NCI-H187 (cell line): Measurements from ENCODE around the gene SNAPC4.

ENCODE experiments used
- DNase-seq, 2 experiments: peaks; one replicate each; lab custom pipeline; 2025; lab: John Stamatoyannopoulos, UW

Gene SNAPC4

GRCh38 chr9:136370687-136371532, 29.1 kb downstream of the SNAPC4 start:
- no peak for DNase-seq

DNA sequence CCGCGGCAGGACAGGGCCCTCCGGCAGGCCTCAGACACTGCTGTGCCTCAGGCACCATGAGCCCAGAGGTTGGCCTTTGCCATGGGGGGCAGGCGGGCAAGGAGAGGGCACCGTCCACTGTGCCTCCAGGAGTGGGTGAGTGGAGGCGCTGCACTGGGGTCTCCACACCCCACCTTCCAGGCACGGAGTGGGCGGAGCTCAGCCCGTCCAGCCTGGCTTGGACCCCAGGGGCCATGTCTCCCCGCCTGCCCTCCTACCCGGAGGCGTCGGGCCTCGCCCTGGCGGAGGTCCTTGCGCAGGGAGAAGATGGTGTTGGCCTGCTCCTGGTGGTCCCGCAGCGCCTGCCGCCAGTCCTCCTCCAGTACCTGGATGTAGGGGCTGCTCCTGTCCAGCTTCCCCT, 29.9 kb downstream of the SNAPC4 start:
- no peak for DNase-seq

- no peak for DNase-seq
Observed at GRCh38 chr9:136368190-136368589, 31.8 kb downstream of the SNAPC4 start.

- DNase-seq: no peak
Observed at GRCh38 chr9:136367296-136368145, 32.4 kb downstream of the SNAPC4 start.

DNA sequence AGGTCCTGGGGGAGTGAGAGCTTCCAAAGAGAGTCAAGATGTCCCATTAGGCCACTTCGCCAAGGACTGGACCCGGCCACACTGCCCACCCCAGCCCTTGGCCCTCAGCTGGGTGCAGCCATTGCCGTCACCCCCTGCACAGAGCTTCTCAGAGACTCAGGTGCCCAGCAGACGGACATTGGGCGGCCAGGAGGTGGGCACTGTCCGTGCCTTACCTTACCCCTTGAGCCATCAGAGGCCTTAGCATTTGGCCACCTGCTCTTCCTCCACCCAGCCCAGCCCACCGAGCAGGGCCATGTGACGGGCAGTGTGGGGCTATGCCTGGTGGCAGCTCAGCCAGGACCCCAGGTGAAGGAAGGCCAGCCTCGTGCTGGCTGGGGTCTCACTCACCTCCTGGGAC, 33.1 kb downstream of the SNAPC4 start:
- DNase-seq: no peak

DNA sequence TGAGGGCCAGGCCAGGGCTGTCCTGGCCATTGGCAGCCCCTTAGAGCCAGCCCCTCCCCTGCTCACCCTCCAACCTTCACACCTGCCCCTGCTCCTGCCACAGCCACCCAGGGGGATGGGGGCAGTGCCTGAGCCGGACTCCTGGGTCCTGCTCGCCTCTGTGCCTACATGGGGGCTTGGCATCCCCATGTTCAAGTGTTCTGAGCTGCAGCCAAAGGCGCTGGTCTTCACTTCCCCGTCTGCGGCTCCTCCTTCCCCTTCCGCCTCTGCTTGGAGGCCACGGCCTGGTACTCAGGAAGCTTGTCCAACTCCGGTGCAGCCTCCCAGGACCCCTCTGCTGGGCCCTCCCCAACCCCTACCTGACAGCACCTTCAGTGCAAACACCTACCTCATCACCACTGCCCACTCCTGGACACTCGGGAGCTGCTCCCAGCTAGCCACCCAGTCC, 34.2 kb downstream of the SNAPC4 start:
- no peak for DNase-seq

DNA sequence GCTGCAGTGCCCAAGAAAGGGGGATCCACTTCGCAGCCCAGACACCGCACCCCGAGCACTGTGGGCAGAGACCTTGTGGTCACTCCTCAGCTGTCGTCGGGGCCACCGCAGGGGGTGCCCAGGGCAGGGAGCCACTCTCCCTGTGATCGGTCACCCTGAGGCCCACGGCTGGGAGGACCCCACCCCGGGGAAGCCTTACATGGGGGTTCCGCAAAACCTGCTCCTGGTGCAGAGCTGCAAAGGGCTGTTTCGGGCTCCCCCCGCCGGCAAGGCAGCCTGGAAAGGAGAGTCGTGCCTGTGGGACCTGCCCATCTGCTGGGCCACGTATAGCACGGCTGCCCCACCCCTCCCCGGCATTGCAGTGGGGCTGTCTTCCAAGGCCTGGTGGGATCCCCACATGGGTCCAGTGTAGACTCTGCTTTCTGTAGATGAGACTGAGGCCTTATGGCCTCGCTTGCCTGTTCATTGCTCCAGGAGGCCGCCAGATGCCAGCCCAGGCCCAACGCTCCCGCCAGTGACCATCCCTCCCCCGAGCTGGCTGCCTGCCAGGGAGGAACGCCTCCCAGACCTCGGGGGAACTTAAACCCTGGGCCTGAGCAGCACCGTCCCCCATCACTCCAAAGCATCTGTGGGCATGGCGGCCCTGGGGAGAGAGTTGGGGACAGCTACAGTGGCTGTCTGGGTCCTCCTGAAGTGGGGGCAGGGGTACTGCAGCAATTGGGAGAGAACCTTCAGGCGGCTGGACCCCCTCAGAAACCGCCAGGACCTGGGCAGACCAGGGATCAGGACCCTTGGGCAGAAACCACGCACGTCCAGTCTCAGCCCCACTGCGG, 34.8 kb downstream of the SNAPC4 start:
- DNase-seq: no peak

DNA sequence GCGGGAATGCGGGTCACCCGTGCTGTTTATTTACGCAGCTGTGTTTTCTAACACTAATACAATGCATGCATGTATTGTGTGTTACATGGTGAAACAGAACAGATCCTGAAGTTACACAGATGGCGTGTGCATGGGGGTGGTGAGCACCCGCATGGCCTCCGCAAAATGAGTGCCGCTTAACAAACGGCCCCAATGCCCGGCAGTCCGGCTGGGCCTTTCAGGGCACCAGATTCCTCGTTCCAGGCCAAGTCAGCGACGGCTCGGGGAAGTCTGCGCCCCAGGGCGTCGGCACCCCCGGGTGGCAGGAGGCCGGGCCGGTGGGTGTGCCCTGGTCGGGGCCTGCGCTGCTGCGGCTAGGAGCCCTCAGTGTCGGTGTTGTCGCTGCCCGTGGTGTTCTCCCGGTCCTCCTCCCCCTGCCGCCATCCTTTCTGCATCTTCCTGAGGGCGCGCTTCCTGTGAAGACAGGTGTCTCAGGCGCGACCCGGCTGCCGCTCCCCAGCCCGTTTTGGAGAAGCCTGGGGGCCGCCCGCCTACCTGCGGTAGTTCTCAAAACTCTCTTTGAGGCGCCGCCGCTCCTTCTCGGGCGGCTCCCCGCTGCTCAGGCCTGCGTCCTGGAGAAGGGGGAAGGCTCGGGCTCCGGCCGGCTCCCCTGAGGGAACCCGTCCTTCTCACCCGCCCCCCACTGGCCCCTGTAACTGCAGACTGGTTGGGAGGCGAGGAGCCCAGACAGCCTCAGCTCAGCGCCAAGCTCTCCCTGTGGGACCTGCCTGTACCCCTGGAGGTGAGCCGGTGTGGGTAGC, 35.8 kb downstream of the SNAPC4 start:
- DNase-seq: no peak

GRCh38 chr9:136363106-136363948, 36.6 kb downstream of the SNAPC4 start, which contains the start of gene DNLZ:
Gene DNLZ (minus strand): TSS chr9:136363744. CDS start chr9:136363714, 30 bp downstream.
- DNase-seq: peak; percentile 35 to 78

DNA sequence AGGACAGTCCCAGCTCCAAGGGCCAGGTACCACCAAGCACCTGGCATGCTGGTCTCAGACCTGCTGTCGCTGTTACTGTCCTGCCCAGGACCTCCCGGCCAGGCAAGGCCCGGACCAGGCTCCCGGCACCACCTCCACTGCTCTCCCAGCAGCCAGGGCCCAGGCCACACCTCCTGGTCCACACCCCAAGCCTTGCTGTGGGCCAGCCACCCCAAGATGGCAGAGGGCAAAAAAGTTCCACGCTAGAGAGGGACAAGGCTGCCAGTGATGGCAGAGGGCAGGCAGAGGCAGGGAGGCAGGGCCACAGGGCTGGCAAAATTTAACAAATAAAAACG, 37.6 kb downstream of the SNAPC4 start:
- no peak for DNase-seq

DNA sequence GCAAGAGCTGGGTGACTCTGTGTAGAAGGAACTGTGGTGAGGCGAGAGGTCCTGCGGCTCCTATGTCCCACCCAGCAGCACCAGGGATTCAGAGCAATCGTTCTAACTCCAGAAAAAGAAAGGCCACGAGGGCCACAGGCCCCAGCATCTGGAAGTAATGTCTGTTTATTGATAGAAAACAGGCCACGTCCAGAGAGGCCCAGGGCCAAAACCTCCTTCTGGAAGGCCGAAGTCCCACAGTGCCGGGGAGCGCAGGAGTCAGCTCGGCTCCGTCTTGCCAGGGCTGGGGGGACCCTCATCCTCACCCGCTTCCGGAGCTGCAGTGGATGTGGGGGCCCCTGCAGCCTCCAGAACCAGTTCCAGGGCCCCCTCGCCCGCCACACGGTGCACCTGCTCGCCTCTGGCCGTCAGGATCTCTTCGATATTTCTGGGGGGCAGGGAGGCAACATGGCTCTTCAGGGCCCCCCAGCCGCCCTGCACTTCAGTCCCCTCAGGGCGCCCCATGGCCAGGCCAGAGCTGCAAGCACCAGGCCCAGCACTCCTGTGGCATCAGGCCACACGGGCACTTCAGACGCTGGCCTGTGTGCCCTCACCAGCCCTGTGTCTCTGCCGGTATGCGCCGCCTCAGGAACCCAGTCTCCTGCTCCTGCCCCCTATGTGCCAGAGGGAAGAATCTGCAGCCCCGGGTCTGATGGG, 38.1 kb downstream of the SNAPC4 start:
- no peak for DNase-seq

DNA sequence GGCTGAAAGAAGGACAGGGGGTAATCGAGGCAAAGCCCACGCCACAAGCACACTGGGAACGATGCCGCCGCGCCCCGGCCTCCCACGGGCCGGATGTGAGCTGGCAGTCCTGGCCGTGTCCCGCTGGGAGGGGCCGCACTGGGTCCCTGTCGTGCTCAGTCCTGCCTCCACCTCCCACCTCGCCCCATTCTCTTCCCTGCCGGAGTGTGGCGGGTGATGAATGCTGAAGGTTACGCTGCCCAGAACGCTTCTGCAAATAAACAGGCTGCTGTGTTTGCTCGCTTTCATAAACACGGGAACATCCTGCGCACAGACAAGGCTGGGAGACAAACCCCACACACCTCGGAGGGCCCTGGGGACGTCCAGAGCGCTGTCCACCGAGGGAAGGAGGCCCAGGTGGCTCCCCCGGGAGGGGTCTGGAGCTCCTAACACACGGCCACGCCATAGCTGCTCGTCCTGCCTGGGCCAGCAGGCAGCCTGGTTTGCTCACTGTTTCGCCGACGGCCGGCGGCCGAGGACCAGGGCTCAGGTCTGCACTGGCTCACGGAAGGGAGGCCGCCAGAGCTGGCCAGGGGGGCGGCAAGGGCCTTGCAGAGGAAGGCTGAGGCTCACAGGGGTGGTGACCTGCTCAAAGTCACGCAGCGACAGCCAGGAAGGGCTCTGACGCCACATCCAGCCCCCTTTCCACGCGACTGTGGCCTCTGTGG, 38.8 kb downstream of the SNAPC4 start:
- no peak for DNase-seq

DNA sequence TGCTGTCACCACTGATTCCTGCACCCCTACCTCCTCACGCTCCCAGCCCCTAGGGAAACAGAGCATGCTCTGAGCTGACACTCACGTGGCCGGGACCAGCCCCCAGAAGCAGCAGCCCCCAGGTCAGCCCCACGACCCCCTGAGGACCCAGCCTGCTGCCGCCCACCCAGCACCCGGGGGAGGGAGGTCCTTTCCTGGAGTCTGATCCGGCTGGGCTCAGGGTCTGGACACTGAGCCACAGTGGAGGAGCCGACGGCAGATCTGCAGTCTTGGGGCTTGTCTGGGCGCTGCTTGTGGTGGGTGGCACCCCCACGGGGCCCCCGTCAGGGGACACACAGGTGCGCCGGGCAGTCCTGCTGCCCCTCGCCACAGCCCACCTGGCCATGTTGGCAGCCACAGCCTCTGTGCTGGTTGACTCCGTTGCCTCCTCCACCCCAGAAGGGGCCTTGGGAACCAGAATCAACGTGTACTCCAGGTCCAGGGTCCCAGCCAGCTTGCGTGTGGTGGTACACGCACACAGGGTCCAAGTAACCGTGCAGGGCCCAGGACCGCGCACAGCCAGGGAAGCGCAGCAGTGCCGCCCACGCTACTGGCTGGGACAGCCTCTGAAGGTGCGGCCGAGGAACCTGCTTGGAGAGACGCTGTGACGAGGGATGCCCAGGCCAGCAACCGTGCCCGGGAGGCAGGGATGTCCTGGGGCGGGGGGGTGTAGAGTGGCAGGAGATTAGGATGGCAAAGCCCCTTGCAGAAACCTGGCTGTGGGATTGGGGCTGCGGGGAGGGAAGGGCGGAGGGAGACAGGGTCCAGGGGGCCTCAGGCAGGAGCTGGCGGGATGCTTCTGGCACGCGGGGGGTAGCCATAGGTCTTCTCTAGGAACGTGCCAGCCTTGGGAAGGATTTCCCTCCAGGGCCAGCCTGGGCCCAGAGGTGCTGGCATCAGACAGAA, 39.9 kb downstream of the SNAPC4 start:
- DNase-seq: no peak

- no peak for DNase-seq
Observed at GRCh38 chr9:136358888-136359287, 41.1 kb downstream of the SNAPC4 start.

- no peak for DNase-seq
Observed at GRCh38 chr9:136358016-136358415, 42.0 kb downstream of the SNAPC4 start.

DNA sequence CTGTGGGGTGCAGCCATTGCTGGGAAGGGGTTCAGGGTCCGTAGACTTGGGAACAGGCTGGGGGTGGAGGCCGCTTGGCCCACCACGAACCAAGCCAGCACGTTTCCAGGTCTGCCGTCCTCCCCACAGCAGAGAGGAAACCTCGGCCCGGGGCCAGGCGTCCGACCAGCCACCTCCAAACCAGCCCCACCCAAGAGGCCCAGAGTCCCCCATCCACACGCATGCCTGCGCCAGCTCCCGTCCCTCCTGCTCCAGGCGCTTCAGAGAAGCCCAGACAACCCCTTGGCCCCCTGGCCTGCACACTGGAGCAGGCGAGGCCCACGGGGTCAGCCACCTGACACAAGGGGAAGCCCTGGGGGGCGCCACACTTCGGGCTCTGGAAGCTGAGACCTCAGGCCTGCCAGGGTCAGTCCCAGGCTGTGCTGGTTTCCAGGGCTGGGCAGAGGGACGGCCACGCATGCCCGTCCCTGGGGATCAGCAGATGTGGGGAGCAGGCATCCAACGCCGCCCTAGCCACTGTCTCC, 42.7 kb downstream of the SNAPC4 start:
- no peak for DNase-seq
